GM12892 (cell line): ENCODE measurements around the gene OR2H1.

Experiments
- POLR2AphosphoS5 ChIP-seq: IDR thresholded peaks from 2 replicates; pipeline ENCODE4 v1.6.1; 2011; ENCODE audit warnings: low read depth, low read length, control low read depth
- TAF1 ChIP-seq: IDR thresholded peaks from 2 replicates; pipeline ENCODE4 v1.6.1; 2011; ENCODE audit warnings: low read depth, mild to moderate bottlenecking, control low read depth, low read length, borderline replicate concordance

GRCh38 chr6:29478740-29479139 is 21.8 kb downstream of the OR2H1 start:
- TF ChIP-seq TAF1 (no peak), POLR2AphosphoS5 (no peak)
